ENCODE results near the gene EIF4E2.
"Not testable (repeated sequence)": the region's sequence is repeated elsewhere in the genome, so short reads cannot be mapped to it uniquely, and the experiment has no call there.

EIF4E2 gene

GRCh38 chr2:232551250-232551638, 755 bp downstream of the EIF4E2 start:
- H3K27ac ChIP-seq, result peak overlapping the region; percentile 94 to 100 (median 98)
- H3K4me3 ChIP-seq, result peak overlapping the region; percentile 73 to 97 (median 83)

DNA sequence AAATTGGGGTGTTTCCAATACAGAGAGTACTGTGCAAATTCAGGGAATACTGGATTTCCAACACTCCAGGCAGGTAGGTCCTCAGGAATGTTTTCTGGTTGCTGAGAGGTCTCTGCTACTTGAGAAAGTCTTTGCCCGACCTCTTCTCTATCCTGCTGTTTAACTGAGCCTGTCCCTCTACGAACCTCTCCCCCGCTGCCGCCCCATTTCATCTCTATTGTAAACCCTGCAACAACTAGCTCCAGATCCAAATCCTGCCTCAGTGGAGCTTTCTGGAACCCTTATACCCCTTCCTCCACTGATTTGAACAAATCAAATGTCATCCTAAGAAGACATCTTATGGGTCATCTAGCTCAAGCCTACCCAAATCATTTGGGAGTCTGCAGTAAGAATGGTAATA, 1.3 kb downstream of the EIF4E2 start:
- Histone ChIP-seq H3K27ac (peak overlapping the region in 9 of 21 experiments; percentile 94 to 100 (median 99)), H3K4me3 (peak overlapping the region in 6 of 7 experiments; percentile 73 to 97 (median 84))

GRCh38 chr2:232556426-232556825, 5.9 kb downstream of the EIF4E2 start:
- no peak overlapping the region for H3K4me3 ChIP-seq
- no peak overlapping the region for H3K27ac ChIP-seq

- H3K4me3 ChIP-seq, result no peak overlapping the region
- H3K27ac ChIP-seq, result no peak overlapping the region
These were observed 12.1 kb downstream of the EIF4E2 start for GRCh38 chr2:232562515-232563151.

- H3K4me3 ChIP-seq, result no peak overlapping the region
- no peak overlapping the region for H3K27ac ChIP-seq
These were observed 13.1 kb downstream of the EIF4E2 start for GRCh38 chr2:232563580-232563979.

- peak overlapping the region in 2 of 21 experiments; percentile 15 to 24 for H3K27ac ChIP-seq
- H3K4me3 ChIP-seq, result no peak overlapping the region
These were observed 17.2 kb downstream of the EIF4E2 start for GRCh38 chr2:232567721-232568120.

GRCh38 chr2:232568161-232568560, 17.7 kb downstream of the EIF4E2 start:
- no peak overlapping the region for H3K4me3 ChIP-seq
- peak overlapping the region in 3 of 21 experiments; percentile 15 to 56 (median 25) for H3K27ac ChIP-seq

- Histone ChIP-seq H3K27ac (no peak overlapping the region), H3K4me3 (no peak overlapping the region)
These were observed 19.1 kb downstream of the EIF4E2 start for GRCh38 chr2:232569541-232569940.

DNA sequence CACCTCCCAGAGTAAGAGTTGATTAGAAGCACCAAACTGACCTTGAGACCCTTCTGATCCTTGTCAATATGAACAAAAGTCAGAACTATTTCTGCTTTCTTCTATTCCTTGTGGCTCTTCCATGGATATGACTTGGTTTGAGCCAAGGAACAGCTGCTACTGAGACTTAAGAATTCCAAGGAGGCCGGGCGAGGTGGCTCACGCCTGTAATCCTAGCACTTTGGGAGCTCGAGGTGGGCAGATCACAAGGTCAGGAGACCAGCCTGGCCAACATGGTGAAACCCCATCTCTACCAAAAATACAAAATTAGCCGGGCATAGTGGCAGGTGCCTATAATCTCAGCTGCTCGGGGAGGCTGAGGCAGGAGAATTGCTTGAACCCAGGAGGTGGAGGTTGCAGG, 20.0 kb downstream of the EIF4E2 start:
- H3K27ac ChIP-seq, H3K4me3 ChIP-seq: not testable (repeated sequence)

GRCh38 chr2:232571026-232571474, 20.6 kb downstream of the EIF4E2 start:
- no peak overlapping the region for H3K27ac ChIP-seq

DNA sequence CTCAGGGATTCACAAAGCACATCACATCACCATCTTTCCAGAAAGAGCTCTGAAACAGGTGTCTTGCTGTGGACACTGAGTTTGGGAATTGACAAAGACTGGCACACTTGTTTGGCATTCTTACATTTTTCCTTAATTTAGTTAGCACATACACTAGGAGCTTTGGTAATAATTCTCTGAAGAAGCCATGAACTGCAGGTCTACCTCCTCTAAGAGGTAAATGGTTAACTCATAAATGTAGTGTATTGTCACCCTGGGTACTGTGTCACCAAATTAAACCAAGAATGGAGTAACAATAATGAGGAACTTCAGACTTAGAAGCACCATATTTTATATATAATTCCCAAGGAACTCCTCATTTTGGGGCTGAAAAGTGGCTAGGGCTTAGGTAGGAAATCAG, 22.6 kb downstream of the EIF4E2 start:
- H3K27ac ChIP-seq, result no peak overlapping the region
- no peak overlapping the region for H3K4me3 ChIP-seq

More at GRCh38 chr2:232571026-232571474, 20.6 kb downstream of the EIF4E2 start:
- no peak overlapping the region for H3K4me3 ChIP-seq

GRCh38 chr2:232573771-232574435, 23.4 kb downstream of the EIF4E2 start:
- no peak overlapping the region for H3K27ac ChIP-seq
- H3K4me3 ChIP-seq, result no peak overlapping the region

GRCh38 chr2:232574674-232575403, 24.4 kb downstream of the EIF4E2 start:
- Histone ChIP-seq H3K4me3 (no peak overlapping the region), H3K27ac (no peak overlapping the region)

- H3K4me3 ChIP-seq, result no peak overlapping the region
- no peak overlapping the region for H3K27ac ChIP-seq
These were observed 24.9 kb downstream of the EIF4E2 start for GRCh38 chr2:232575404-232575746.

DNA sequence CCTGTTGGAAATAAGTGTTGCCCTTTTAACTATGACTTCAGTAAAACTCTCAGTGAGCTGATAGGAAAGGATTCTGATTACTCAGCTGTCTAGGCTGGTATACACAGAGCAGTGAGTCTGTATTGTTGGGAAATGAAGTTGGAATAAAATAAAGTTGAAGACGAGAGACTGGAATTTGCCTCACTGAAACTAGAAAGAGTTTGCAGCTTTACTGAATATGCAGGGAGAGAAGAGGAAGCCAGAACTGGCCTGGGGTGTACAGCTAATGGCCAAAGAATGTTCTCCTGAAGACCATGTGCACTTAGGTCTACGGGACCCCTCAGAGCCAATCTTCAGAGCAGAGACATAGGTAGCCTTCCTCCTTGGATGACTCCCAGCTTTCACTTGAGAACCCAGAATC, 26.5 kb downstream of the EIF4E2 start:
- Histone ChIP-seq H3K27ac (no peak overlapping the region), H3K4me3 (no peak overlapping the region)

DNA sequence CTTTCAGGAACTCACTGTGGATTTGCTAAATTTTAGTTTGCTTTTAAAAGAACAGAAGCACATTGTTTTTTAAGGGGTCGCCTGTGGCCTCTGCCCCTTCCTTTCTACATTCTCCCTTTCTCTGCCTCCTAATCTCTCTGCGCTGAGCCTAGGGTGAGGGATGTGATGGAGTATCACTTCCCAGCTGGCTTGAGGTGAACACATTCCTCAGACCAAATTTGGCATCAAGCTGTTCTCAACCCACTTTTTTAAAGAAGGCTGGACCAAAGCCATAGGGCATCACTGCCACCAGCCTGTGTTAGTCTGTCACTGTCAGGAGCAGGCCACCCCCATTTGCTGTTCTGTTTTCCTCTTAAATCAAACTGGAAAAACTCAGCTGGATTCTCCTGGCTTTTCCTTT, 27.4 kb downstream of the EIF4E2 start:
- H3K4me3 ChIP-seq, result no peak overlapping the region
- H3K27ac ChIP-seq, result no peak overlapping the region

DNA sequence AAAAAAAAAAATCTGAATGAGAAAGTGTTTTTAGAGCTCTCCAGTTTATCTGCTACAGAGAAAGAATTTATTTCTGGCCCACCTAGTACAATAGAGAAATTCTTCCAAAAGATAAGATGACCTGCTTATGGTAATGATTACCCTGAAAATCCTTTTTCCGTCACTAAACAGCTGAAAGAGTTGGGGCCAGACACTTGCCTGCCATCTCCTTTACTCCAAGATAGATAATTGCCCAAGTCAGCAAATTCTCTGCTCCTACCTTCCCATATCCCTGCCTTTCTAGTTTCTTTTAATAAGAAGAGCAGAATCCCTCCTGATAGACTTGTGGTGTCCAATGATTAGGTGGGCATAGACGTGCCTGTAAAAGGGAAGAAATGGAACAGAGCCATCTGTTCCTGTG, 28.1 kb downstream of the EIF4E2 start:
- Histone ChIP-seq H3K4me3 (no peak overlapping the region), H3K27ac (no peak overlapping the region)

DNA sequence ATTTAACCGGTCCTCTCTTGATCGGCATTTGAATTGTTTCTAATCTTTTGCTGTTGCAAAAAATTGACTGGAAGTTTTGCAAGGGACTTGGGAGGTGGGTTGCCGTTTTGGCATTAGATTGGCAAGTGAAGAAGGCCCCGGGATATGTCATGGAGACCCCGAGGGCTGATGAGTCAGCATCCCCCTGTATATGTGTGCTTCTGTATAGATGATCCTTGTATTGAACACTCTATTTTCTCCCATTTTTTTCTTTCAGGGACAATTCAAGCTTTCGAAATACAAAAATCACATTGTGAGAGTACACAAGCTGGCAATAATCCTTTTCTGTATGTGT, 30.1 kb downstream of the EIF4E2 start:
- Histone ChIP-seq H3K27ac (no peak overlapping the region), H3K4me3 (no peak overlapping the region)

DNA sequence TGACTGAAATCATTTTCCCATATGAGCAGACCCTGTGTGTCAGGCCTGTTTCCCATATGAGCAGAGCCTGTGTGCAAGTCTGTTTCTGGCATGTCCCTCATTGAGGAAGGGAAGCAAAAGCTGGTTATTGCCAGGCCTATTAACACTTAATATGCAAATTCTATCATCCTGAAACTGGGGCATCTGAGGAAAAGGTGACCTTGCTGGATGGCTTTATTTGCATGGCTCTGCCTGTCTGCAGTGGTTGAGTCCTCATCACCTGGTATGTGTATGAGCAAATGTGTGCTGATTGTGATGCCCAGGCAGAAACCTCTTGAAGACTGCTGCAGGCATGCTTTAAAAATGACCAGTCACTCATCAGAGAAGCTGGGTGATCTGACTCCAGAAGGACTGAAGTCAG, 31.2 kb downstream of the EIF4E2 start:
- H3K27ac ChIP-seq, result no peak overlapping the region
- no peak overlapping the region for H3K4me3 ChIP-seq

- Histone ChIP-seq H3K4me3 (no peak overlapping the region), H3K27ac (no peak overlapping the region)
These were observed 33.7 kb downstream of the EIF4E2 start for GRCh38 chr2:232584238-232584637.

DNA sequence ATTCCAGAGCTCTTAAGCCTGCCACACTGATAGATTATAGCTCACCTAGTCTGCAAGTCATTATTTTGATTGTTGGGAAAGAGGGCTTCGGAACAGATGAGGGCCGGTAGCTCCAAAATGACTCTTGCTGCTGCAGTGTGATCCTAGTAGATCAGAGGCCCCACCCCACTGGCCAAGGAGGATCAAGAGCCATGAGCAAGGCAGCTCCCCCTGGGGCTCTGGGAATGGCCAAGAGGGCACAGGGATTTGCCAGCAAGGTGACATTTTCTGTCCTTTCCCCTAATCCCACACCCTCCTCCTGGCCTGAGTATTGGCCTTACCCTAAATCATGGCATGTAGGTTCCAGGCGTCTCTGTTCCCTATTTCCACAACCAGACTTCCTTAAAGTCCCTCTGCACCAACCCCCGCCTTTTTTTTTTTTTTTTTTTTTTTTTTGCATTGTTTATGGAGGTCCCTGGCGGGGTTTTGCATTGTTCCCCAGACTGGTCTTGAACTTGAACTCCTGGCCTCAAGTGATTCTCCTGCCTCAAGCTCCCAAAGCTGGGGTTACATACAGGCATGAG, 36.5 kb downstream of the EIF4E2 start:
- no peak overlapping the region for H3K4me3 ChIP-seq
- no peak overlapping the region for H3K27ac ChIP-seq
